Ishikawa (cell line): Measurements from ENCODE around the gene MMP14.

Source experiments
- CEBPB ChIP-seq: IDR thresholded peaks from 2 replicates; pipeline ENCODE4 v1.6.1; 2012
- CREB1 ChIP-seq: IDR thresholded peaks from 2 replicates; pipeline ENCODE4 v1.6.1; 2012; ENCODE audit warnings: low read depth
- EGR1 ChIP-seq: IDR thresholded peaks from 2 replicates; pipeline ENCODE4 v1.6.1; 2012
- EP300 ChIP-seq: IDR thresholded peaks from 2 replicates; pipeline ENCODE4 v1.6.1; 2012; ENCODE audit warnings: borderline replicate concordance
- FOXM1 ChIP-seq: IDR thresholded peaks from 2 replicates; pipeline ENCODE4 v1.6.1; 2012; ENCODE audit warnings: low read depth, borderline replicate concordance
- MAX ChIP-seq: IDR thresholded peaks from 2 replicates; pipeline ENCODE4 v1.6.1; 2012
- NFIC ChIP-seq: IDR thresholded peaks from 2 replicates; pipeline ENCODE4 v1.6.1; 2012
- RAD21 ChIP-seq: IDR thresholded peaks from 2 replicates; pipeline ENCODE4 v1.6.1; 2012; ENCODE audit warnings: low read depth
- TAF1 ChIP-seq: IDR thresholded peaks from 2 replicates; pipeline ENCODE4 v1.6.1; 2012; ENCODE audit warnings: low read depth, mild to moderate bottlenecking
- TCF12 ChIP-seq: IDR thresholded peaks from 2 replicates; pipeline ENCODE4 v1.6.1; 2012; ENCODE audit warnings: low read depth
- TEAD4 ChIP-seq: IDR thresholded peaks from 2 replicates; pipeline ENCODE4 v1.6.1; 2012
- YY1 ChIP-seq: IDR thresholded peaks from 2 replicates; pipeline ENCODE4 v1.6.1; 2012; ENCODE audit warnings: low read depth
- ZBTB7A ChIP-seq: IDR thresholded peaks from 2 replicates; pipeline ENCODE4 v1.6.1; 2012; ENCODE audit warnings: low read depth
- TF ChIP-seq, protein P1 (sequence below): IDR thresholded peaks from 2 replicates; pipeline ENCODE4 v1.6.1; 2012; ENCODE audit warnings: low read depth, mild to moderate bottlenecking
- TF ChIP-seq, protein P2 (sequence below): IDR thresholded peaks from 2 replicates; pipeline ENCODE4 v1.6.1; 2012

Gene MMP14

DNA sequence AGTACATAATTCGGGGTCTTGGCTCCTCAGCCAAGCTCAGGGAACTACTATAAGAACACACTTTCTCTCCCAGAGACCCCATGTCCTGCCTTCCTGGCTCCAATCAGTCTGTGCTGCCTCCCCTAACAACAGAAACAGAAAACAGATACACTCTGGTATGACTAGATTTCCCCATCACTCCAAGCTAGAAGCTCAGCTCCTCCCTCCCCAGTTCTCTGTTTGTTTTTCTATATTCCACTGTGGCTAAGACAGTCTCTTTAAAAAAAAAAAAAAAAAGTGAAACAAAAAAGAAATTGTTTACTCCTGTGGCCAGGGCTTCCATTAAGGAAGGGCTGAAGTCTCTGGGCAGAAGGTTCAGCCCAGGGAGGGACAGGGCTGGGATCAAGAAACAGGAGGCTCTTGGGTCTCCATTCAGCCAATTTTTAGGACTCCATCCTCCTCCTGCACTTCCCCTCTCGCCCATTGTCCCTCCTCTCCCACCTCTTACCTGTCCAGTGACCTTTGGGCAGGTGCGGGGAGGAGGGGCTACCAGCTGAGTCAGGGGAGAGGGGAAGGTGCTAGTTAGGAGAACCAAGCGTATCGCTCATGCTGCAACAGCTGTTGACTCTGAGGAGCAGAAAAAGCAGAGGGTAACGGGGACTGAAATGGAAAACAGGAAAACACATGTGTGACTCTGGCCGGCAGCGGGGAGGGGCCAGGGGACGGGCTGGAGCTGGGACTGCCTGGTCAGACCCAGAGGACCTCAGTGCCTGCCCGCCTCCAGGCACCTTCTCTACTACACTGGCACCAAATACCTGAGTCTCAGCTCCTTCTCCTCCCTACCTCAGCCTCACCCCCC lies 17.0 kb upstream of the MMP14 start:
- TF ChIP-seq CREB1 (no peak), CEBPB (no peak)

- TF ChIP-seq CREB1 (no peak), NFIC (no peak), YY1 (no peak), TCF12 (no peak), TEAD4 (peak; percentile 58), RAD21 (no peak), EGR1 (no peak), MAX (no peak), TAF1 (0 out of 2 replicates have a peak, but pooled peaks have one; percentile 15), ZBTB7A (no peak), CEBPB (no peak), EP300 (peak; percentile 12; the same call in 1 of the 2 replicates)
- TF ChIP-seq, protein P1, sequence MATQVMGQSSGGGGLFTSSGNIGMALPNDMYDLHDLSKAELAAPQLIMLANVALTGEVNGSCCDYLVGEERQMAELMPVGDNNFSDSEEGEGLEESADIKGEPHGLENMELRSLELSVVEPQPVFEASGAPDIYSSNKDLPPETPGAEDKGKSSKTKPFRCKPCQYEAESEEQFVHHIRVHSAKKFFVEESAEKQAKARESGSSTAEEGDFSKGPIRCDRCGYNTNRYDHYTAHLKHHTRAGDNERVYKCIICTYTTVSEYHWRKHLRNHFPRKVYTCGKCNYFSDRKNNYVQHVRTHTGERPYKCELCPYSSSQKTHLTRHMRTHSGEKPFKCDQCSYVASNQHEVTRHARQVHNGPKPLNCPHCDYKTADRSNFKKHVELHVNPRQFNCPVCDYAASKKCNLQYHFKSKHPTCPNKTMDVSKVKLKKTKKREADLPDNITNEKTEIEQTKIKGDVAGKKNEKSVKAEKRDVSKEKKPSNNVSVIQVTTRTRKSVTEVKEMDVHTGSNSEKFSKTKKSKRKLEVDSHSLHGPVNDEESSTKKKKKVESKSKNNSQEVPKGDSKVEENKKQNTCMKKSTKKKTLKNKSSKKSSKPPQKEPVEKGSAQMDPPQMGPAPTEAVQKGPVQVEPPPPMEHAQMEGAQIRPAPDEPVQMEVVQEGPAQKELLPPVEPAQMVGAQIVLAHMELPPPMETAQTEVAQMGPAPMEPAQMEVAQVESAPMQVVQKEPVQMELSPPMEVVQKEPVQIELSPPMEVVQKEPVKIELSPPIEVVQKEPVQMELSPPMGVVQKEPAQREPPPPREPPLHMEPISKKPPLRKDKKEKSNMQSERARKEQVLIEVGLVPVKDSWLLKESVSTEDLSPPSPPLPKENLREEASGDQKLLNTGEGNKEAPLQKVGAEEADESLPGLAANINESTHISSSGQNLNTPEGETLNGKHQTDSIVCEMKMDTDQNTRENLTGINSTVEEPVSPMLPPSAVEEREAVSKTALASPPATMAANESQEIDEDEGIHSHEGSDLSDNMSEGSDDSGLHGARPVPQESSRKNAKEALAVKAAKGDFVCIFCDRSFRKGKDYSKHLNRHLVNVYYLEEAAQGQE = no peak
- TF ChIP-seq, protein P2, sequence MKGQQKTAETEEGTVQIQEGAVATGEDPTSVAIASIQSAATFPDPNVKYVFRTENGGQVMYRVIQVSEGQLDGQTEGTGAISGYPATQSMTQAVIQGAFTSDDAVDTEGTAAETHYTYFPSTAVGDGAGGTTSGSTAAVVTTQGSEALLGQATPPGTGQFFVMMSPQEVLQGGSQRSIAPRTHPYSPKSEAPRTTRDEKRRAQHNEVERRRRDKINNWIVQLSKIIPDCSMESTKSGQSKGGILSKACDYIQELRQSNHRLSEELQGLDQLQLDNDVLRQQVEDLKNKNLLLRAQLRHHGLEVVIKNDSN = no peak
Observed at GRCh38 chr14:22820731-22821130, 15.7 kb upstream of the MMP14 start.

- TF ChIP-seq, protein P1 = no peak
- TF ChIP-seq MAX (peak; percentile 91), FOXM1 (no peak), ZBTB7A (no peak), CEBPB (0 out of 2 replicates have a peak, but pooled peaks have one; percentile 16), YY1 (no peak)
Observed at GRCh38 chr14:22821193-22822015, 15.0 kb upstream of the MMP14 start.

DNA sequence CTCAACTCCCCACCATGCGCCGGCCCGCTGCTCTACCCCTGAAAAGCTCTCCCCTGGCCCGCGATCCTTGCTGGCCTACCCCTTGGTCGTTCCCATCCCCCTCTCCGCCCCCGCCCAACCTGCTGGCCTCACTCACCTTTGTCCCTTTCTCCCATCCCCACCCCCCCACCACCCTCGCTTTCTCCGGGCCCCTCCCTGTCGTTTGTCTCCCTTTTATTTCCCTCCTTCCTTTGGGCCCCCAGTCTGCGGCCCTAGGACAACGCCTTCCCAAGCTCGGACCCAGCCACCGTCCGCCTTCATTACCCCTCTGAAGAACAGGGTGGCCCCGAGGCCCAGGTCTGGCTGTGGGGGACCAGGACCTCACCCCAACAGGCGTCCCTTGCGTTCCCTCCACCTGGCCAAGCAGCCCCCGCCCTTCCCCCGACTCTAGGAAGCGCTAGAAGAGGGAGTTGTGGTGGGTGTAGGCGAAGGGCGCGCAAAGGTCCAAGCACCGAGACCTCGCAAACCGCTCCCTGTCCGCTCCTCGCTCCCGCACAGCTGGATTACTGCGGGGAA lies 14.3 kb upstream of the MMP14 start:
- TF ChIP-seq MAX (no peak), CREB1 (no peak), CEBPB (no peak), EP300 (no peak), TCF12 (no peak)

DNA sequence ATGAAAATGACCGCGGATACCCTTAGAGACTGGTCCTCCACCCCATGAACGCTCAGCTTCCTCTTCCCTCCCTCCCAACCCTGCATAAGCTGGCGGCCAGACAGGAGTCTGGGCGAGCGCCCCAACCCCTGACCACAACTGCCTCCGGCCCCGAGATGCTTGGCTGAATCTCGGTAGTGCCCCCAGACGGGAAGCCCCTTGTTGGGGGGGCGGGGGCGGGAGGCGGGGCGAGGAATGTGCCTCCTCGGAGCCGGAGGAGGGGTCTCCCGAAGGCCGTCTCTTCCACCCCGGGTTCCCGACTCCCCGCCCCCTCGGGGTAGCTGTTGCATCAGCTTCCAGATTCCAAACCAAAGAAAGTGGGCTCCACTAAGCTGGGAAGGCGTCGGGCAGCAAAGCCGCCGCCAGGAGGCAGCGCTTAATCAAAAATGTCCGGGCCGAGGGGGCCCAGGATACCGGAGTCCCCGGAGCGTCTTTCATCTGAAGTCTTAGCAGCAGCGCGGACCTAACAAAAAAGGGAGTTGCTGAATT lies 13.8 kb upstream of the MMP14 start:
- no peak for TF ChIP-seq TCF12
- peak; percentile 14; the same call in 1 of the 2 replicates for TF ChIP-seq RAD21

DNA sequence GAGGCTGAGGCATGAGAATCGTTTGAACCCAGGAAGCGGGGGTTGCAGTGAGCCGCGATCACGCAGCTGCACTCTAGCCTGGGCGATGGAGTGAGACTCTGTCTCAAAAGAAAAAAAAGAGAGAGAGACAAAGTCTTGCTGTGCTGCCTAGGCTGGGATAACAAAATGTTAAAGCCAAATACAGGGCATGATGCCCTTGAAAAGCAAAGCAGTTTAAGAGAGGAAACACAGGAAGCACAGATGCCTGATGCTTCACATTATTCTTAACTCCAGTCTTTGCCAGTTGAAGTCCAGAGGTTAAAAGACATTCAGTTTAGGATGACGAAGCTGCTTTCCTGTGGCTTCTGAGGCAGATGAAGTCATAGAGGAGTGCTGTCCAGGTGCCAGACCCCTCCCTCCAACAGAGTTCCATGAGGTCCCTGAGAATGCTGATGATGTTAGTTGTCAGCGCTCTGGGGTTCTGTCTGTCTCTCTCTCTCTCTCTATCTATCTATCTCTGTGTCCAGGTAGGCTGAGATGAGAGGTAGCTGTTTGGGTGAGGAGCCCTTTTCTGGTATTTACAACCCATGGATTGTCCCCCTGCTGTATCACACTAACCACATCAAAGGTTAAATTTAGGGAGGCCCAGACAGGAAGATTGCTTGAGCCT lies 11.6 kb upstream of the MMP14 start:
- TF ChIP-seq NFIC (no peak), YY1 (no peak), TCF12 (no peak), MAX (no peak), RAD21 (no peak), TEAD4 (no peak)
- TF ChIP-seq, protein P2 = no peak
